ENCODE data around the gene COL11A1. TPM values are rescaled to one million over a fixed set of nuclear protein-coding genes. Genes with fewer than 3 reads are reported as not detected.

COL11A1 gene
- total and polyA plus RNA-seq, 2 donors (not counting 3 experiments of a cell fraction or from before 2014, with no cell fraction given) = not detected

- H4K20me1 ChIP-seq (replicated peaks; ENCODE audit: control insufficient read depth, extremely low read depth, insufficient read depth, low read length) = no peaks in the 10 kb centered on the region
- H2AFZ ChIP-seq (ENCODE audit: low read depth, low read length) = no peak overlapping the region
- H3K36me3 ChIP-seq (ENCODE audit: control insufficient read depth in 2 of 2, extremely low read depth in 1 of 2, insufficient read depth in 2 of 2, low read length in 2 of 2) = no peaks in the 10 kb centered on the region
- H3K27me3 ChIP-seq (ENCODE audit: control insufficient read depth in 2 of 2, insufficient read depth in 2 of 2, low read length in 2 of 2) = no peaks in the 10 kb centered on the region
- no peaks in the 10 kb centered on the region for H3K4me1 ChIP-seq (ENCODE audit: control insufficient read depth, extremely low read depth, insufficient read depth, low read length)
- no peaks in the 10 kb centered on the region for H3K9me1 ChIP-seq (replicated peaks; ENCODE audit: control insufficient read depth, extremely low read depth, insufficient read depth, low read length)
- no peak overlapping the region for H3K27ac ChIP-seq (ENCODE audit: insufficient read depth, low read depth, low read length)
- no peak for DNase-seq (ENCODE audit: low read depth, low spot score)
- H3K4me3 ChIP-seq (replicated peaks in 1 of 3; ENCODE audit: insufficient read depth in 1 of 3, low read depth in 1 of 3, low read length in 3 of 3) = no peak overlapping the region
- H3K4me2 ChIP-seq (ENCODE audit: insufficient read depth, low read length) = no peak overlapping the region
- dilution Hi-C loops (cut with MboI; ENCODE audit: extremely low pct_ligation_motif_present, low sequenced_read_pairs) (no loop called here), intact Hi-C loops (cut with micrococcal nuclease) (no loop called here)
- ChIA-PET POLR2A (no interaction called here), CTCF (interaction anchor here (2.4 kb wide), 1 partner anchor 9 kb away, joined by 16 read pairs; no protein-coding TSS in a partner anchor)
- H3K9me3 ChIP-seq (replicated peaks; ENCODE audit: control insufficient read depth, insufficient read depth, low read length) = no peaks in the 10 kb centered on the region
- no TSS peak for BruUV-seq (replicated peaks)
- no peak for FAIRE-seq
- H3K79me2 ChIP-seq (ENCODE audit: control insufficient read depth, insufficient read depth, low read length) = no peaks in the 10 kb centered on the region
- H3K9ac ChIP-seq (replicated peaks; ENCODE audit: extremely low read depth, insufficient read depth, low read length) = no peak overlapping the region
- TF ChIP-seq MYC (IDR thresholded peaks at IDR 0.05; ENCODE audit: low read depth, low read length) = no peak
- no peak for TF ChIP-seq FOS (IDR thresholded peaks at IDR 0.05; ENCODE audit: borderline replicate concordance, insufficient read depth, low read length)
- TF ChIP-seq CTCF (IDR thresholded peaks at IDR 0.05; ENCODE audit: extremely low read depth in 1 of 2, insufficient read depth in 1 of 2, low read depth in 1 of 2, low read length in 2 of 2) = no peak
- TF ChIP-seq POLR2A (IDR thresholded peaks at IDR 0.05; ENCODE audit: low read depth, low read length) = no peak
- TF ChIP-seq POLR2AphosphoS5 (IDR thresholded peaks at IDR 0.05; ENCODE audit: insufficient read depth, low read depth, low read length) = no peak
- TF ChIP-seq EZH2 (IDR thresholded peaks at IDR 0.05; ENCODE audit: borderline replicate concordance, low read depth, low read length, severe bottlenecking) = no peak
Measured at GRCh38 chr1:102961549-102961948, 146.8 kb downstream of the COL11A1 start.

GRCh38 chr1:102954576-102954975, 153.7 kb downstream of the COL11A1 start:
- H3K27me3 ChIP-seq (ENCODE audit: control insufficient read depth in 2 of 2, insufficient read depth in 2 of 2, low read length in 2 of 2) = no peaks in the 10 kb centered on the region
- H3K4me2 ChIP-seq (ENCODE audit: insufficient read depth, low read length) = no peak overlapping the region
- H3K79me2 ChIP-seq (ENCODE audit: control insufficient read depth, insufficient read depth, low read length) = no peaks in the 10 kb centered on the region
- FAIRE-seq = no peak
- intact Hi-C loops (cut with micrococcal nuclease) = no loop called here
- H2AFZ ChIP-seq (ENCODE audit: low read depth, low read length) = no peak overlapping the region
- no peaks in the 10 kb centered on the region for H3K36me3 ChIP-seq (ENCODE audit: control insufficient read depth in 2 of 2, extremely low read depth in 1 of 2, insufficient read depth in 2 of 2, low read length in 2 of 2)
- H3K9ac ChIP-seq (replicated peaks; ENCODE audit: extremely low read depth, insufficient read depth, low read length) = no peak overlapping the region
- H3K9me1 ChIP-seq (replicated peaks; ENCODE audit: control insufficient read depth, extremely low read depth, insufficient read depth, low read length) = no peaks in the 10 kb centered on the region
- dilution Hi-C loops (cut with MboI; ENCODE audit: extremely low pct_ligation_motif_present, low sequenced_read_pairs) = no loop called here
- ChIA-PET CTCF (no interaction called here), POLR2A (no interaction called here)
- TF ChIP-seq POLR2AphosphoS5 (IDR thresholded peaks at IDR 0.05; ENCODE audit: insufficient read depth, low read depth, low read length) (no peak), FOS (IDR thresholded peaks at IDR 0.05; ENCODE audit: borderline replicate concordance, insufficient read depth, low read length) (no peak), MAX (IDR thresholded peaks at IDR 0.05; ENCODE audit: insufficient read depth, insufficient read length) (no peak)
- no peaks in the 10 kb centered on the region for H3K9me3 ChIP-seq (replicated peaks; ENCODE audit: control insufficient read depth, insufficient read depth, low read length)
- DNase-seq (ENCODE audit: low read depth, low spot score) = no peak
- H3K27ac ChIP-seq (ENCODE audit: insufficient read depth, low read depth, low read length) = no peak overlapping the region
- H4K20me1 ChIP-seq (replicated peaks; ENCODE audit: control insufficient read depth, extremely low read depth, insufficient read depth, low read length) = no peaks in the 10 kb centered on the region
- H3K4me1 ChIP-seq (ENCODE audit: control insufficient read depth, extremely low read depth, insufficient read depth, low read length) = no peaks in the 10 kb centered on the region
- no peak overlapping the region for H3K4me3 ChIP-seq (replicated peaks in 1 of 3; ENCODE audit: insufficient read depth in 1 of 3, low read depth in 1 of 3, low read length in 3 of 3)
- no TSS peak for BruUV-seq (replicated peaks)
